Ovary (tissue), 3 donors: ENCODE measurements around the gene SCEL.

Experiments used
- CTCF ChIP-seq, 3 donors: fragments of 450-650 bp in 2 of 3; fragments of 200-600 bp in 1 of 3; IDR thresholded peaks; one replicate each; pipeline versions ENCODE4 v1.5.1 to v1.8.0; 2016 to 2022; ENCODE audit warnings: antibody characterized with exemption in 3 of 3, mild to moderate bottlenecking in 1 of 3
- POLR2A ChIP-seq: fragments of 450-650 bp; IDR thresholded peaks from one replicate; pipeline ENCODE4 v1.6.1; 2017; ENCODE audit warnings: antibody characterized with exemption, mild to moderate bottlenecking, moderate library complexity
- donor health status: DM: no; HTN: no; CAD: no.

GRCh38 chr13:77558016-77558415 is 22.5 kb downstream of the SCEL start:
- TF ChIP-seq CTCF (IDR thresholded peaks at IDR 0.05) (no peak), POLR2A (no peak)
